Stimulated activated CD8-positive, alpha-beta memory T cell treated with anti-CD3 and anti-CD28 coated beads, Interleukin-7, amount 100 ng/mL, for 48 hours (primary cell): ENCODE data around the gene SLC39A8.

Source experiments
- DNase-seq, 2 donors: peaks; one replicate each; pipeline ENCODE4 v3.0.0-alpha.2; 2020; ENCODE audit warnings: low read depth in 1 of 2; ENCODE audit errors: extremely low read depth in 1 of 2

The SLC39A8 gene

GRCh38 chr4:102234243-102234838, 110.9 kb downstream of the SLC39A8 start:
- no peak for DNase-seq

DNA sequence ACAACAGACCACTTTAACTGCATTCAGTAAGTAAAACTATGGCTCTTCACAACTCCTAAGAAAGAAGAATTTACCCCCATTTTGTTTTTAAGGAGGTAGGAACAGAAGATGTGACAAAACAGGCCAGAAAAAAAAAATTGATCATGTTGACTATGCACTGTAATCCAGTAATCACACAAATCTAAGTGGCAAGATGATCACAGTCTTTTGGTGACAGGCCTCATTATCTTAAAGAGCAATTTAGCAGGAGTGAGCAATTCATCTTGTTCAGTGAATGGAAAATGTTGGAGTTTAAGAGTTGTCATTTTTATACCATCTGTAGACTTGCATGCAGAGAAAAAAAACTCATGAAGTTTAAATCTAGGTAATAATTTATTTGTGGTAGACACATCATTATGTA, 115.1 kb downstream of the SLC39A8 start:
- no peak for DNase-seq

DNA sequence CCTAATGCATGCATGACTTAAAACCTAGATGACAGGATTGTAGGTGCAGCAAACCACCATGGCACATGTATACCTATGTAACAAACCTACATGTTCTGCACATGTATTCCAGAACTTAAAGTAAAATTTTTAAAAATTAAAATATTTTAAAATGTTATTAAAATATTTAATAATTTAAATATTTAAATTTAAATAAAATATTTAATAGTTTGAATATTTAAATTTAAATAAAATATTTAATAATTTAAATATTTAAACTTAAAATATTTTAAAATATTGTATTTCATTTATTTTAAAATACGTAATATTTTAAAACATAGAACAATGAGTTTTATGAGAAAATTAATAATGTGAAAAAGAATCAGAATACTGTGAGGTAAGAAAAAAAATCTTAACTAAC, 117.9 kb downstream of the SLC39A8 start:
- DNase-seq = no peak

GRCh38 chr4:102223461-102223860, 121.8 kb downstream of the SLC39A8 start:
- DNase-seq = no peak

DNA sequence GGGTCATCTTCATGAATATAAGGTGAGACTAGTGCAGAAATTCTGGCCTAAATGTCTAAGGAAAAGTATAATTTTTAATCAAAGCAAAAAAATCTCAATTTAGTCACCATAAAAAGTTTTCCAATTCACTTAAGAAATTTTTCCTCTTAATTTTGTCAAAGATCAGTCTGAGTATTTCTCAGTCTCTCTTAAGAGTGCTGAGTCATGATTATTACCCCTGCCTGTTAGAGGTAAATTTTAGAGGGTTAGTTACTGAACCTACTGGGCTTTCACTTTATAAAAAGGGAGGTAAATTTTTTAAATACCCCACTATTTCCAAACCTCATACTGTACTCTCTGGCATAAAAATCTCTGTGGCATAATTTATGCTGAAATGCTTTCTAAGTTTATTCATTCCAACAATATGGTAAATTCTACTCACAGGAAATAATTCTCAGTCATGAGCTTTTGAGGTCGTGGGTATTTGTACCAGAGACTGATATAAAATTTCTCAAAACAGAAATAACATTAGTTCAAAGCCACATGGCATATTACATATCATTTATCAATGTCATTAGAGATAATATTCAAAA, 122.4 kb downstream of the SLC39A8 start:
- DNase-seq = no peak

- no peak for DNase-seq
Measured at GRCh38 chr4:102219129-102219528, 126.2 kb downstream of the SLC39A8 start.

DNA sequence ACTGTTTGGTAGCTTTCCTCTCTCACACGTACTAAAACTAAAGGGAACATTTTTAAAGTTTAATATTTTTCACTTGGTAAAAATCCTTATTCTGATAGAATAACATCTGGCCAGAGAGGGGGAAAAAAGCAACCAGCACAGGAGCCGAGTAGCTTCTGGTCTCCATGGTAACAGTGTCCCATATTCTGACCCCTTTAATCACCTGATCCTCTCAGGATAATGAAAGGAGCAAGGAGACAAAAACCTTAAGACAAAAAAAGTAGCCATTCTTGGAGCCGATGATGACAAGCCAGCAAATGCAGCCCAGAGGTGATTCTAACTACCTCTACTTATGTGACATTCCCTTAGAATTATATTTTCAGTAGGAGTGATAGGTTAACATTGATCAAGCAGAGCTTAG, 126.6 kb downstream of the SLC39A8 start:
- no peak for DNase-seq

GRCh38 chr4:102217775-102218355, 127.4 kb downstream of the SLC39A8 start:
- DNase-seq = no peak

- no peak for DNase-seq
Measured at GRCh38 chr4:102217345-102217744, 127.9 kb downstream of the SLC39A8 start.

DNA sequence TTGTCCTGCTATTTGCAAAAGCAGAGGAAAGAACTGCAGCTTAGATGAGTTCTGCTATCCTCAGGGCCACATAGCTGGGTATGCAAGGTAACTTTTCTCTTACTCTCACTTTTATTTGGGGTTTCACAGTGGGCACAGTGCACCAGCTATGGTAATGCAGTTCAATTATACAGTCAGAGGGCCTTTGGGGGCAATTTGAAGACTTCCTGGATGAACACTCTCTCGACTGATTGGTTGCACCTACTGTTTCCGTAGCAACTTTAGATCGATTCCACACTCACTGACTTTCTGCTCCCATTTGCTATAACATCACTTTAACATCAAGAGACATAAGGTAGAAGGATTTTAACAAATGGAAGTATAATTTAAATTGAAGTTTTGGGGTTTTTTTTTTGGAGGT, 128.6 kb downstream of the SLC39A8 start:
- no peak for DNase-seq

DNA sequence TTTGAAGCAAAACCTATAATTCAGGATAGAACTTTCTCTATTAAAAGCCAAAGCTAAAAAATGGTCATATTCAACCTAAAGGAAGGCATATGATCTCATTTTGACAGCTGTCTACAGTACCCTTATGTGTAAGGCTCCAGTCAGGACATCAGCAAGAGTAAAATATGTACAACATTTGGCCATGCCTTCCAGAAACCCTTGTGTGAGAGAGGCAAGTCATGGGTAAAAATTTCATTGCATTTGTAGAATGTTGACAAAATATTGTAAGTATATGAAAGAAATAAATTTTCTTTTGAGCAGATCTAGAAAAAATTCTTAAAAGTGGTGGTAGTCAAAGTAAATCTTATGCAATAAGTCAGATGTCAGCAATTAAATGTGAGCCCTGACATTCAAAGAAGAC, 132.3 kb downstream of the SLC39A8 start:
- no peak for DNase-seq
